Uterus (tissue), 2 donors: ENCODE measurements around the gene OR8I2.

ENCODE experiments used
- POLR2A ChIP-seq, 2 donors: fragments of 450-650 bp; IDR thresholded peaks; one replicate each; pipeline ENCODE4 v1.6.1; 2016; ENCODE audit warnings: antibody characterized with exemption in 2 of 2, mild to moderate bottlenecking in 1 of 2, moderate library complexity in 1 of 2
- TF ChIP-seq, protein P1 (sequence below), 4 experiments: fragments of 200-600 bp in 2 of 4; fragments of 450-650 bp in 2 of 4; sonication (generic) in 2 of 4; IDR thresholded peaks; one replicate each; pipeline ENCODE4 v1.5.1; 2016 to 2019; ENCODE audit warnings: antibody characterized with exemption in 4 of 4, mild to moderate bottlenecking in 2 of 4, moderate library complexity in 1 of 4

DNA sequence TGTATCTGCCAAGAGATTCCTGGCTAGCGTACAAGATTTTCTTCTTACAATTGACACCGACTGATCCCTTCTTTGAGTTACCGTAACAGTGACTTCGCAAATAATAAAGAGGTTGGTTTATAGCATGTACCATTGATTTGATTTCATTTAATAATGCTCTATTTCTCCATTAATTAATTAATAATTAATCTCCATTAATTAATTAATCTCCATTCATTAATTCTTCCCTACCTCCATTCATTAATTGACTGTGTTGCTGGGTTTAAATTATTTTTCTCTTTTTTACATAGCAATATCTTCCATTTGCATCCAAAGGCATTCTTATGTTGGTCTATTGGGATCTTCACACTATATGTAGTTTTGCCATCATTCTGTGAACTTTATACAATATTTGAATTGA is 44.6 kb upstream of the OR8I2 start:
- TF ChIP-seq, protein P1, sequence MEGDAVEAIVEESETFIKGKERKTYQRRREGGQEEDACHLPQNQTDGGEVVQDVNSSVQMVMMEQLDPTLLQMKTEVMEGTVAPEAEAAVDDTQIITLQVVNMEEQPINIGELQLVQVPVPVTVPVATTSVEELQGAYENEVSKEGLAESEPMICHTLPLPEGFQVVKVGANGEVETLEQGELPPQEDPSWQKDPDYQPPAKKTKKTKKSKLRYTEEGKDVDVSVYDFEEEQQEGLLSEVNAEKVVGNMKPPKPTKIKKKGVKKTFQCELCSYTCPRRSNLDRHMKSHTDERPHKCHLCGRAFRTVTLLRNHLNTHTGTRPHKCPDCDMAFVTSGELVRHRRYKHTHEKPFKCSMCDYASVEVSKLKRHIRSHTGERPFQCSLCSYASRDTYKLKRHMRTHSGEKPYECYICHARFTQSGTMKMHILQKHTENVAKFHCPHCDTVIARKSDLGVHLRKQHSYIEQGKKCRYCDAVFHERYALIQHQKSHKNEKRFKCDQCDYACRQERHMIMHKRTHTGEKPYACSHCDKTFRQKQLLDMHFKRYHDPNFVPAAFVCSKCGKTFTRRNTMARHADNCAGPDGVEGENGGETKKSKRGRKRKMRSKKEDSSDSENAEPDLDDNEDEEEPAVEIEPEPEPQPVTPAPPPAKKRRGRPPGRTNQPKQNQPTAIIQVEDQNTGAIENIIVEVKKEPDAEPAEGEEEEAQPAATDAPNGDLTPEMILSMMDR (IDR thresholded peaks at IDR 0.05): no peak
- TF ChIP-seq POLR2A (IDR thresholded peaks at IDR 0.05): no peak
